ENCODE data around the gene ATP11A. TPM values are rescaled to one million over a fixed set of nuclear protein-coding genes. Genes with fewer than 3 reads are reported as not detected.

The ATP11A gene
- total RNA-seq, 3 donors from 2014 or later: 22.1 to 27.2 (median 26.8) TPM

- intact Hi-C loops (cut with DNase I; ENCODE audit: low total_unique reads): no loop called here
- H3K36me3 ChIP-seq: no peaks in the 10 kb centered on the region
- H3K9me3 ChIP-seq: no peaks in the 10 kb centered on the region
- H3K4me3 ChIP-seq: no peak overlapping the region
- no peak for TF ChIP-seq POLR2AphosphoS5 (IDR thresholded peaks at IDR 0.05)
- TF ChIP-seq POLR2A (IDR thresholded peaks at IDR 0.05): no peak
- TF ChIP-seq, protein P1, sequence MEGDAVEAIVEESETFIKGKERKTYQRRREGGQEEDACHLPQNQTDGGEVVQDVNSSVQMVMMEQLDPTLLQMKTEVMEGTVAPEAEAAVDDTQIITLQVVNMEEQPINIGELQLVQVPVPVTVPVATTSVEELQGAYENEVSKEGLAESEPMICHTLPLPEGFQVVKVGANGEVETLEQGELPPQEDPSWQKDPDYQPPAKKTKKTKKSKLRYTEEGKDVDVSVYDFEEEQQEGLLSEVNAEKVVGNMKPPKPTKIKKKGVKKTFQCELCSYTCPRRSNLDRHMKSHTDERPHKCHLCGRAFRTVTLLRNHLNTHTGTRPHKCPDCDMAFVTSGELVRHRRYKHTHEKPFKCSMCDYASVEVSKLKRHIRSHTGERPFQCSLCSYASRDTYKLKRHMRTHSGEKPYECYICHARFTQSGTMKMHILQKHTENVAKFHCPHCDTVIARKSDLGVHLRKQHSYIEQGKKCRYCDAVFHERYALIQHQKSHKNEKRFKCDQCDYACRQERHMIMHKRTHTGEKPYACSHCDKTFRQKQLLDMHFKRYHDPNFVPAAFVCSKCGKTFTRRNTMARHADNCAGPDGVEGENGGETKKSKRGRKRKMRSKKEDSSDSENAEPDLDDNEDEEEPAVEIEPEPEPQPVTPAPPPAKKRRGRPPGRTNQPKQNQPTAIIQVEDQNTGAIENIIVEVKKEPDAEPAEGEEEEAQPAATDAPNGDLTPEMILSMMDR (IDR thresholded peaks at IDR 0.05): no peak
- H3K27me3 ChIP-seq: no peaks in the 10 kb centered on the region
- no peak for DNase-seq (ENCODE audit: low spot score in 2 of 2)
- H3K27ac ChIP-seq: peak overlapping the region in 1 of 2 donors; percentile 74
- peaks cover 0 to 6% of the 10 kb centered on the region in 2 donors for H3K4me1 ChIP-seq
Measured at GRCh38 chr13:112720251-112720650, 30.4 kb downstream of the ATP11A start.

DNA sequence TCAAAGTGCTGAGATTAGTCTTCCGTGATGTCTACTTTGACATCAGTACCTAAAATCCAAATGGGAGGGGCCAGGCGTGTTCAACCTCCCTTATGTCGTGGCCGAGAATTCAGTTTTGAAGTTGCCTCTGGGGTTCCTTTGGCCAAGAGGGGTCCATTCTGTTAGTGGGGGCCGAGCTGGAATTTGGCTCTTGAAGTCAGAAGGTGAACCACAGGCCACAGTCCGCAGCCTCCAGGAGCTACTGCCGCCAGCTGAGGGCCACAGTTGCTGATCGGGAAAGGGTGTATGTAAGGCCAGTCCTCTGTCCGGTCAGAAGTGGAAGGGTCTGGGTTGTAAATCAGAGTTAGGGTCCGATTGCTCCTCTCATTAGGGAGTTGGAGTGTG, 31.0 kb downstream of the ATP11A start:
- Histone ChIP-seq H3K9me3 (no peaks in the 10 kb centered on the region), H3K27ac (peak overlapping the region; percentile 72 to 74), H3K4me3 (no peak overlapping the region), H3K27me3 (no peaks in the 10 kb centered on the region), H3K36me3 (no peaks in the 10 kb centered on the region), H3K4me1 (peaks cover 0 to 6% of the 10 kb centered on the region in 2 donors)
- TF ChIP-seq POLR2AphosphoS5 (IDR thresholded peaks at IDR 0.05) (no peak), POLR2A (IDR thresholded peaks at IDR 0.05) (no peak)
- TF ChIP-seq, protein P1 (IDR thresholded peaks at IDR 0.05): no peak
- DNase-seq (ENCODE audit: low spot score in 2 of 2): no peak
- intact Hi-C loops (cut with DNase I; ENCODE audit: low total_unique reads): no loop called here

DNA sequence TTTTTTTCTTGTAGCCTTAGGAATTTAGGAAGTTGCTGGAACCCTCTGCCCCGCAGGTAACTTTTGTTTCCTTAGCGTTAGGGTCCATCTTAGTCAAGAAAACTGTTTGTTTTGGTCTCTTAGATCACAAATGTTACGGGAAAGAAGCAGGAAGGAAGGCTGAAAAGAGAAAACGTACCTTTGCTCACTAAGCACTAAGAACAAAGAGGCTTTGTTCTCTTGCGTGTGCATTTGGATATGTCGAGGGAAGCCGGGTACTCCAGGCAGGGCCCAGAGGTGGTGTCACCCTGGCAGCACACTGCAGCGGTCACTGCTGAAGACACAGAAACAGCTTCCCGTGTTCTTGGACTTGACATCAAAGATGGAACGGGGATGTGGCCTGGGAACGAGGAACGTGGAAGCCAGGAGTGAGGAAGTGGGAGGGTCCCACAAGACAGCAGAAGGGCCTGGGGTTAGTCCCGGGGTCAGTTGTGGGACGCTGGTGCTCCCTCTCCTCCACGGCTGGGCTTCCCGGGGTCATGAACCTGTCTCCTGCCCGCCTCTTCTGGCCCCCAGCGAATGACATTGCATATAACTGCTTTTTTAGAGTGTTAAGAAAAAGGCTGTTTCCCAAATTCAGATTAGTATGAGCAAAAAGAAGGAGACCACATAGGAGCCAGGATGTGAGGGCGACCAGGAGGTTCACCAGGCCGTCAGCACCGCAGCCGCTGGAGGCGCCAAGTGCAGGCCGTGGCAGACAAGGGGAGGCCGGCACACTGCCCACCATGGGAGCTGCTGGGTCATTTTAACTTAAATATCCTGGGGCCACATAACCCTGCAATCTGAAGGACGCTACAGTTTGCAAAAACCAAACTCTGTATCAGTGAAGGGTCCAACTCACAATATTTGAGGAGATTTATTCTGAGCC, 31.6 kb downstream of the ATP11A start:
- H3K4me1 ChIP-seq: peaks cover 0 to 6% of the 10 kb centered on the region in 2 donors
- TF ChIP-seq POLR2AphosphoS5 (IDR thresholded peaks at IDR 0.05): no peak
- TF ChIP-seq POLR2A (IDR thresholded peaks at IDR 0.05): no peak
- TF ChIP-seq, protein P1 (IDR thresholded peaks at IDR 0.05): no peak
- intact Hi-C loops (cut with DNase I; ENCODE audit: low total_unique reads): no loop called here
- no peaks in the 10 kb centered on the region for H3K27me3 ChIP-seq
- DNase-seq (ENCODE audit: low spot score in 2 of 2): peak in 1 of 2 donors; percentile 32
- H3K9me3 ChIP-seq: no peaks in the 10 kb centered on the region
- H3K4me3 ChIP-seq: no peak overlapping the region
- no peaks in the 10 kb centered on the region for H3K36me3 ChIP-seq
- H3K27ac ChIP-seq: peak overlapping the region; percentile 72 to 74

DNA sequence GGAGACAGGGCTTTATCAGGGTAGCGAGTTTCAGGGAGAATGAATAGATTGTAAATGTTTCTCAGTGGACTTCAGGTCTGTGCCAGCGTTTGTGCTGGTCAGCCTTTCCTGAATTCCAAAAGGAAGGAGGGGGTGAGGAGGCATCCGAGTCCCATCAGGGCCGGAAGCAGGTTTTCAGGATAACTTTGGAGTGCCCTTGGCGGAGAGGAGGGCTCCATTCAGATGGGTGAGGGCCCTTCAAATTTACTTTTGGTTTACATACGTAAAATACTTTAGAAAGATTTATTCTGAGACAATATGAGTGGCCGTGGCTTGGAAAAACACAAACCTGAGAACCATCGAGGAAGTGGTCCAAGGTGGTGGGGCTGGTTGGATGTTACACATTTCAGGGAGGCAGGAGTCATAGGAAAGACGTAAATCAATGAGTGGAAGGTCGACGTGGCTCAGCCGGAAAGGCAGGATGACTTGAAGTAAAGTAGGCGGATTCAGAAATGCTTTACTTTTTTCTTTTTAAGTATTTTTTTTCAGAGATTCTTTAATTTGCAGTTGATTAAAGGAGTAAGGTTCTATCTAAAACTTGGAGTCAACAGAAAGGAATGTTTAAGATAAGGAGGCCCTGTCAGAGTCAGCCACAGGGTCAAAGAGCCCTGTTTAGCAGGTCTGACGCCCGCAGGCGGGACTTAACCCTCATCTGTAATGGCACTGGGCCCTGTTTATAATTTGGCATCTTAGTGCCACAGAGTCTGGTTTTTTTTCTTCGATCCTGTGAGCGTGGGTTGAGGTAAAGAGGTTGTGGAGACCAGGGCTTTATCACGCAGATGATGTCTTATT, 32.8 kb downstream of the ATP11A start:
- no peak for DNase-seq (ENCODE audit: low spot score in 2 of 2)

More for the DNA sequence above, 32.8 kb downstream of the ATP11A start:
- Histone ChIP-seq H3K27me3 (no peaks in the 10 kb centered on the region), H3K27ac (peak overlapping the region; percentile 52 to 61), H3K4me1 (peaks cover 0 to 6% of the 10 kb centered on the region in 2 donors), H3K9me3 (no peaks in the 10 kb centered on the region), H3K4me3 (no peak overlapping the region), H3K36me3 (no peaks in the 10 kb centered on the region)
- TF ChIP-seq POLR2AphosphoS5 (IDR thresholded peaks at IDR 0.05): no peak
- TF ChIP-seq, protein P1 (IDR thresholded peaks at IDR 0.05): no peak
- TF ChIP-seq POLR2A (IDR thresholded peaks at IDR 0.05): no peak
- intact Hi-C loops (cut with DNase I; ENCODE audit: low total_unique reads): no loop called here
